ENCODE measurements around the gene DAB2IP. TPM values are rescaled to one million over a fixed set of nuclear protein-coding genes. Genes with fewer than 3 reads are reported as not detected.

The DAB2IP gene
- total and polyA plus RNA-seq, 2 of the 4 experiments (the other 2 are of a cell fraction): 5.6 to 17.2 TPM

GRCh38 chr9:121756474-121757280, 105.2 kb downstream of the DAB2IP start:
- TF ChIP-seq CEBPB (IDR thresholded peaks at IDR 0.05; ENCODE audit: low read depth, low read length) (no peak), NFE2L2 (IDR thresholded peaks at IDR 0.05; ENCODE audit: low read depth, low read length) (no peak), BHLHE40 (IDR thresholded peaks at IDR 0.05; ENCODE audit: low read depth, low read length) (no peak), RAD21 (IDR thresholded peaks at IDR 0.05; ENCODE audit: low read length) (no peak), MAFK (IDR thresholded peaks at IDR 0.05; ENCODE audit: low read depth, low read length) (no peak), MXI1 (IDR thresholded peaks at IDR 0.05; ENCODE audit: borderline replicate concordance, low read depth, low read length) (no peak), POLR2A (IDR thresholded peaks at IDR 0.05; ENCODE audit: low read depth, low read length) (no peak)
- no peak overlapping the region for H2AK5ac ChIP-seq (ENCODE audit: low read depth, low read length)
- peaks cover 61% of the 10 kb centered on the region for H4K20me1 ChIP-seq (ENCODE audit: insufficient read depth, low read length)
- H3K4me1 ChIP-seq (ENCODE audit: control insufficient read depth, insufficient read depth, low read length): peaks cover 7% of the 10 kb centered on the region
- H4K91ac ChIP-seq (ENCODE audit: insufficient read depth, low read depth, low read length): no peak overlapping the region
- H2AK9ac ChIP-seq (replicated peaks; ENCODE audit: low read depth, low read length, poor library complexity): no peak overlapping the region
- no peak overlapping the region for H4K5ac ChIP-seq (ENCODE audit: low read depth, low read length)
- H2AFZ ChIP-seq (replicated peaks; ENCODE audit: low read length, poor library complexity): no peak overlapping the region
- H3K14ac ChIP-seq (replicated peaks; ENCODE audit: low read depth, low read length): no peak overlapping the region
- no peak overlapping the region for H3K18ac ChIP-seq (ENCODE audit: low read depth, low read length)
- peaks cover 35% of the 10 kb centered on the region for H3K36me3 ChIP-seq (ENCODE audit: control insufficient read depth, insufficient read depth, low read length)
- DNase-seq (no peak), ATAC-seq (ENCODE audit: low read depth) (no peak)
- H2BK15ac ChIP-seq (ENCODE audit: low read depth, low read length): no peak overlapping the region
- H3K9ac ChIP-seq (ENCODE audit: low read depth, low read length): no peak overlapping the region
- H3K27ac ChIP-seq (ENCODE audit: insufficient read depth, low read length): no peak overlapping the region
- in situ Hi-C loops (cut with MboI; ENCODE audit: low sequenced_read_pairs) (no loop called here), intact Hi-C loops (cut with micrococcal nuclease) (no loop called here), dilution Hi-C loops (cut with HindIII; ENCODE audit: low sequenced_read_pairs, unreplicated experiment) (no loop called here)
- no peak overlapping the region for H4K8ac ChIP-seq (ENCODE audit: low read depth in 2 of 2, low read length in 2 of 2)
- BruUV-seq (replicated peaks): no TSS peak
- H3K23ac ChIP-seq (ENCODE audit: low read depth, low read length): no peak overlapping the region
- no peaks in the 10 kb centered on the region for H3K27me3 ChIP-seq (ENCODE audit: control insufficient read depth, insufficient read depth, low read length)
- H3K9me1 ChIP-seq (ENCODE audit: insufficient read depth, low read length): peaks cover 20% of the 10 kb centered on the region
- 55% methylated on average over 4 of the region's 16 CpGs; no CpG with 5 or more reads in 1 of the 2 experiments for WGBS, 2 experiments (ENCODE audit: extremely low coverage in 2 of 2, insufficient read length in 1 of 2)
- H3K56ac ChIP-seq (ENCODE audit: extremely low read depth, insufficient read depth, low read length): no peak overlapping the region
- H2BK5ac ChIP-seq (ENCODE audit: low read depth, low read length, poor library complexity, severe bottlenecking): no peak overlapping the region
- CTCF ChIA-PET: no interaction called here
- no peak overlapping the region for H3K4me2 ChIP-seq (ENCODE audit: low read depth, low read length)
- no peak overlapping the region for H3K4me3 ChIP-seq (ENCODE audit: insufficient read depth, low read depth, low read length)
- peaks cover 14 to 53% of the 10 kb centered on the region in 2 experiments; a peak in 3 of 4 replicates for H3K79me1 ChIP-seq (ENCODE audit: low read depth in 1 of 2, low read length in 2 of 2)
- H3K9me3 ChIP-seq (ENCODE audit: control insufficient read depth, insufficient read depth, low read length): no peaks in the 10 kb centered on the region
- H2BK20ac ChIP-seq (ENCODE audit: low read depth, low read length): no peak overlapping the region
- H2BK120ac ChIP-seq (ENCODE audit: low read depth, low read length): no peak overlapping the region
- H3K4ac ChIP-seq (ENCODE audit: low read depth, low read length): no peak overlapping the region
- POLR2A ChIA-PET (ENCODE audit: unreplicated experiment): no interaction called here
